CD14-positive monocyte (primary cell): Measurements from ENCODE around the gene CRABP2. TPM values are rescaled to one million over a fixed set of nuclear protein-coding genes. Genes with fewer than 3 reads are reported as not detected.

Experiments used
- DNase-seq, 3 donors: peaks; one replicate each; pipeline ENCODE4 v3.0.0-alpha.2; 2011 to 2022
- H2AFZ ChIP-seq: 2 replicates; pipeline ENCODE4 v1.6.0; 2012; ENCODE audit warnings: mild to moderate bottlenecking, low read depth, low read length, inconsistent platforms; ENCODE audit not compliant: insufficient read depth, poor library complexity, severe bottlenecking
- H3K27ac ChIP-seq, 2 donors: 1 replicate in 1 of 2; 2 replicates in 1 of 2; pipeline ENCODE4 v1.5.1; 2012 to 2013; ENCODE audit warnings: low read length in 2 of 2, control low read depth in 1 of 2, inconsistent platforms in 1 of 2, low read depth in 1 of 2, mild to moderate bottlenecking in 1 of 2
- H3K27me3 ChIP-seq, 2 donors: one replicate each; pipeline versions ENCODE4 v1.6.0 to v1.6.1; 2011 to 2013; ENCODE audit warnings: low read length in 2 of 2; ENCODE audit not compliant: control insufficient read depth in 2 of 2, insufficient read depth in 2 of 2
- H3K36me3 ChIP-seq, 2 donors: replicated peaks in 1 of 2; 1 replicate in 1 of 2; 2 replicates in 1 of 2; pipeline versions ENCODE4 v1.5.1 to v1.6.1; 2012 to 2013; ENCODE audit warnings: low read length in 2 of 2, control low read depth in 1 of 2, inconsistent platforms in 1 of 2, mild to moderate bottlenecking in 1 of 2; ENCODE audit not compliant: insufficient read depth in 2 of 2, control insufficient read depth in 1 of 2
- H3K4me1 ChIP-seq, 2 donors: 1 replicate in 1 of 2; 2 replicates in 1 of 2; pipeline versions ENCODE4 v1.5.1 to v1.6.1; 2012 to 2013; ENCODE audit warnings: low read length in 2 of 2, control low read depth in 1 of 2, inconsistent platforms in 1 of 2, mild to moderate bottlenecking in 1 of 2, moderate library complexity in 1 of 2; ENCODE audit not compliant: insufficient read depth in 2 of 2, control insufficient read depth in 1 of 2
- H3K4me2 ChIP-seq: replicated peaks from 2 replicates; pipeline ENCODE3; 2012; ENCODE audit warnings: low read length, moderate library complexity, mild to moderate bottlenecking; ENCODE audit not compliant: poor library complexity, severe bottlenecking; ENCODE audit errors: extremely low read depth
- H3K4me3 ChIP-seq, 3 experiments: fragments of 200-600 bp in 1 of 3; sonication (generic) in 1 of 3; replicated peaks in 1 of 3; 1 replicate in 2 of 3; 2 replicates in 1 of 3; pipeline ENCODE4 v1.5.1; 2011 to 2013; ENCODE audit warnings: low read length in 3 of 3, mild to moderate bottlenecking in 3 of 3, control low read depth in 2 of 3, low read depth in 2 of 3, inconsistent platforms in 1 of 3, moderate library complexity in 1 of 3
- H3K79me2 ChIP-seq: 2 replicates; pipeline ENCODE4 v1.6.0; 2012; ENCODE audit warnings: mild to moderate bottlenecking, control low read depth, inconsistent platforms, low read length, moderate library complexity; ENCODE audit not compliant: insufficient read depth
- H3K9ac ChIP-seq: 2 replicates; pipeline ENCODE4 v1.6.0; 2017; ENCODE audit warnings: low read length, mild to moderate bottlenecking; ENCODE audit not compliant: insufficient read depth, poor library complexity, severe bottlenecking
- H3K9me3 ChIP-seq, 2 donors: replicated peaks in 1 of 2; 1 replicate in 1 of 2; 2 replicates in 1 of 2; pipeline versions ENCODE4 v1.5.1 to v1.6.1; 2012 to 2013; ENCODE audit warnings: low read length in 2 of 2, control low read depth in 1 of 2; ENCODE audit not compliant: control insufficient read depth in 1 of 2, insufficient read depth in 1 of 2
- H4K20me1 ChIP-seq: 2 replicates; pipeline ENCODE4 v1.6.0; 2012; ENCODE audit warnings: mild to moderate bottlenecking, low read length, control low read depth, moderate library complexity; ENCODE audit not compliant: insufficient read depth
- H3K27ac Mint-ChIP-seq, 7 donors: one replicate each; pipeline ENCODE4 v1.8.0; 2020; ENCODE audit warnings: mild to moderate bottlenecking in 7 of 7, mixed read lengths in 7 of 7, moderate library complexity in 6 of 7, inconsistent platforms in 2 of 7
- H3K27me3 Mint-ChIP-seq, 3 donors: one replicate each; pipeline ENCODE4 v1.8.0; 2021 to 2022; ENCODE audit warnings: low read depth in 3 of 3, mild to moderate bottlenecking in 3 of 3, mixed read lengths in 3 of 3, moderate library complexity in 3 of 3, inconsistent platforms in 1 of 3
- H3K36me3 Mint-ChIP-seq, 2 donors: one replicate each; pipeline ENCODE4 v1.8.0; 2020; ENCODE audit warnings: mixed read lengths in 2 of 2, inconsistent platforms in 1 of 2, mild to moderate bottlenecking in 1 of 2
- H3K4me1 Mint-ChIP-seq: one replicate; pipeline ENCODE4 v1.8.0; 2020; ENCODE audit warnings: mild to moderate bottlenecking, mixed read lengths
- H3K4me3 Mint-ChIP-seq, 2 donors: one replicate each; pipeline ENCODE4 v1.8.0; 2020; ENCODE audit warnings: mild to moderate bottlenecking in 2 of 2, mixed read lengths in 2 of 2, moderate library complexity in 1 of 2
- H3K9me3 Mint-ChIP-seq, 7 donors: one replicate each; pipeline ENCODE4 v1.8.0; 2020 to 2022; ENCODE audit warnings: mixed read lengths in 7 of 7, mild to moderate bottlenecking in 6 of 7, moderate library complexity in 6 of 7, inconsistent platforms in 2 of 7
- WGBS: methylation state at CpG from one replicate; pipeline ENCODE4 v1.1.5; 2013; ENCODE audit warnings: missing lambda C conversion rate; ENCODE audit not compliant: insufficient coverage; 5-methylcytosine and 5-hydroxymethylcytosine counted together
- intact Hi-C, 2 donors: fragments of 100-400 bp; cut with micrococcal nuclease; formaldehyde crosslinking; loops; one replicate each; pipeline versions ENCODE4 v1.15.0 to v1.15.1; 2023
- polyA plus RNA-seq, 3 donors: library from polyadenylated mRNA; depleted of rRNA in 1 of 3; unstranded in 2 of 3; stranded (reverse) in 1 of 3; fragments of 300-500 nt in 2 of 3; fragments of >200 nt in 1 of 3; fragmentation: Illumina TruSeq in 2 of 3; gene quantifications; 1 replicate in 2 of 3; 2 replicates in 1 of 3; pipeline ENCODE4 v1.2.3, GENCODE V29; 2012 to 2021
- TF ChIP-seq, protein P1 (sequence below): fragments of 200-600 bp; IDR thresholded peaks from one replicate; pipeline ENCODE4 v1.8.0; 2022; ENCODE audit warnings: antibody characterized with exemption, mild to moderate bottlenecking

The CRABP2 gene
- polyA plus RNA-seq, 3 donors: 0.23 to 1.8 TPM; not detected in 1

DNA sequence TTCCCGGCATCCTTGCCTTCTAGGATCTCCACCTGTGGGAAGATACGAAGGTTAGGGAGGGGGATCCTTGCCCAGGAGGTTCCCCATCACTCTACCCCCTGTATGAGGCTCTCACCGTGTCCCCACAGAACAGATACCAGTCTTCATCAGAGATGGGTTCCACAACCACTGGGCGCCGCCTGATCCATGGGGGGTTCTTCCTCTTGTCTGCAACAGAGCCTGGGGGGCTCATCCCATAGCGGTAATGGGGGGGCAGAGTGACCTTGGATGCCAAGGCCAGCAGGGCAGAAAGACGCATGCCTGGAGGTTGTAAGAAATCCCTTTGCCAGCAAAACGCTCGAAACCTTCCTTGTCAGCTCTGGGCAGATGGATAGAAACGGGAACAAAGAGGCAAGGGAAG is 33.0 kb upstream of the CRABP2 start:
- Mint-ChIP-seq H3K4me3 (no peak overlapping the region), H3K27ac (peak overlapping the region in 3 of 7 donors; percentile 14 to 67 (median 58)), H3K27me3 (peaks cover 0 to 1% (median 0%) of the 10 kb centered on the region in 3 donors), H3K36me3 (peaks cover 34 to 56% of the 10 kb centered on the region in 2 donors), H3K4me1 (peaks cover 16% of the 10 kb centered on the region), H3K9me3 (peaks cover 0 to 2% (median 0%) of the 10 kb centered on the region in 7 donors)
- H3K27me3 ChIP-seq: no peaks in the 10 kb centered on the region
- H3K4me1 ChIP-seq: peaks cover 13 to 18% of the 10 kb centered on the region in 2 donors
- no CpG with 5 or more reads among the region's 10 CpGs for WGBS
- no peak overlapping the region for H3K4me2 ChIP-seq
- peaks cover 11% of the 10 kb centered on the region for H3K79me2 ChIP-seq
- H3K4me3 ChIP-seq: no peak overlapping the region
- H4K20me1 ChIP-seq: no peaks in the 10 kb centered on the region
- peaks cover 37 to 62% of the 10 kb centered on the region in 2 donors for H3K36me3 ChIP-seq
- no peak overlapping the region for H3K27ac ChIP-seq
- intact Hi-C loops: no loop called here
- H3K9me3 ChIP-seq: no peaks in the 10 kb centered on the region
- TF ChIP-seq, protein P1, sequence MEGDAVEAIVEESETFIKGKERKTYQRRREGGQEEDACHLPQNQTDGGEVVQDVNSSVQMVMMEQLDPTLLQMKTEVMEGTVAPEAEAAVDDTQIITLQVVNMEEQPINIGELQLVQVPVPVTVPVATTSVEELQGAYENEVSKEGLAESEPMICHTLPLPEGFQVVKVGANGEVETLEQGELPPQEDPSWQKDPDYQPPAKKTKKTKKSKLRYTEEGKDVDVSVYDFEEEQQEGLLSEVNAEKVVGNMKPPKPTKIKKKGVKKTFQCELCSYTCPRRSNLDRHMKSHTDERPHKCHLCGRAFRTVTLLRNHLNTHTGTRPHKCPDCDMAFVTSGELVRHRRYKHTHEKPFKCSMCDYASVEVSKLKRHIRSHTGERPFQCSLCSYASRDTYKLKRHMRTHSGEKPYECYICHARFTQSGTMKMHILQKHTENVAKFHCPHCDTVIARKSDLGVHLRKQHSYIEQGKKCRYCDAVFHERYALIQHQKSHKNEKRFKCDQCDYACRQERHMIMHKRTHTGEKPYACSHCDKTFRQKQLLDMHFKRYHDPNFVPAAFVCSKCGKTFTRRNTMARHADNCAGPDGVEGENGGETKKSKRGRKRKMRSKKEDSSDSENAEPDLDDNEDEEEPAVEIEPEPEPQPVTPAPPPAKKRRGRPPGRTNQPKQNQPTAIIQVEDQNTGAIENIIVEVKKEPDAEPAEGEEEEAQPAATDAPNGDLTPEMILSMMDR: no peak
- H3K9ac ChIP-seq: no peak overlapping the region
- no peak overlapping the region for H2AFZ ChIP-seq
- no peak for DNase-seq

DNA sequence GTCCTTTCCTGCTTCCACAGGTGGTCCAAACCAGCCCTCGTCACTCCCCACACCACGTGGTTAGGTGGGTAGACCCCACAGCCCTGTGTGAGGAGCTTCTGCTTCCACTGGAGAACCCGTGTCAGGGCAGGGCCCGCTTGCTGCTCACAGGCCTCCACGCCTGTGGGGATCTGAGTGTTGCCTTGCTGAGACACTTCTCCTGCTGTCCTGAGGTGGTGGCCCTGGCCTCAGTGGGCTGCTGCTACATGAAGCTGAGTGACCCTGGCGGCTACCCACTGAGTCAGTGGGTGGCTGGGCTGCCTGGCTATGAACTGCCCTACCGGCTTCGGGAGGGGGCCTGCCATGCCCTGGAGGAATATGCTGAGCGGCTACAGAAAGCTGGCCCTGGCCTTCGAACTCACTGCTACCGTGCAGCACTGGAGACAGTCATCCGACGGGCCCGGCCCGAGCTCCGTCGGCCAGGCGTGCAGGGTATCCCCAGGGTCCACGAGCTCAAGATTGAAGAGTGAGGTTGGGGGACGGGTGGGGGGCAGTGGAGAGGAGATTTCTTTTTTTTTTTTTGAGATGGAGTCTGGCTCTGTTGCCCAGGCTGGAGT is 28.7 kb upstream of the CRABP2 start:
- TF ChIP-seq, protein P1: no peak
- Histone ChIP-seq H3K4me3 (no peak overlapping the region), H3K79me2 (peaks cover 17% of the 10 kb centered on the region), H3K36me3 (peaks cover 36 to 68% of the 10 kb centered on the region in 2 donors), H4K20me1 (no peaks in the 10 kb centered on the region), H3K4me2 (no peak overlapping the region), H3K27me3 (no peaks in the 10 kb centered on the region), H3K9ac (no peak overlapping the region), H3K9me3 (no peaks in the 10 kb centered on the region), H2AFZ (no peak overlapping the region), H3K27ac (no peak overlapping the region), H3K4me1 (peaks cover 6 to 9% of the 10 kb centered on the region in 2 donors)
- peaks cover 43 to 58% of the 10 kb centered on the region in 2 donors for H3K36me3 Mint-ChIP-seq
- DNase-seq: no peak
- H3K27ac Mint-ChIP-seq: peak overlapping the region in 2 of 7 donors; percentile 19 to 82
- intact Hi-C loops: loop anchor here in 1 of 2 donors (5.0 kb wide), 1 partner anchor 33 kb away; the partner anchor contains the start of gene PRCC
- no peak overlapping the region for H3K4me3 Mint-ChIP-seq
- peaks cover 13% of the 10 kb centered on the region for H3K4me1 Mint-ChIP-seq
- 94% methylated on average over 17 of the region's 20 CpGs for WGBS
- peaks cover 0 to 2% (median 0%) of the 10 kb centered on the region in 7 donors for H3K9me3 Mint-ChIP-seq
- peaks cover 0 to 1% (median 0%) of the 10 kb centered on the region in 3 donors for H3K27me3 Mint-ChIP-seq
